Measurements from ENCODE around the gene PPP1CA.
A peak's percentile ranks its signal among the peaks of the same experiment; 100 is the strongest.

Gene PPP1CA

GRCh38 chr11:67367761-67368227 is 33.9 kb downstream of the PPP1CA start:
- DNase-seq, result no peak

- DNase-seq, result no peak
These were observed 34.5 kb downstream of the PPP1CA start for GRCh38 chr11:67366961-67367760.

GRCh38 chr11:67366546-67366945 is 35.1 kb downstream of the PPP1CA start:
- DNase-seq, result no peak

- DNase-seq, result no peak
These were observed 35.8 kb downstream of the PPP1CA start for GRCh38 chr11:67365736-67366444.

- no peak for DNase-seq
These were observed 36.6 kb downstream of the PPP1CA start for GRCh38 chr11:67364783-67365722.

- DNase-seq, result no peak
These were observed 37.5 kb downstream of the PPP1CA start for GRCh38 chr11:67364169-67364568.

GRCh38 chr11:67357831-67358670 is 43.6 kb downstream of the PPP1CA start:
- no peak for DNase-seq

GRCh38 chr11:67356864-67357561 is 44.6 kb downstream of the PPP1CA start:
- peak; percentile 75 to 85 for DNase-seq

- no peak for DNase-seq
These were observed 45.2 kb downstream of the PPP1CA start for GRCh38 chr11:67356387-67356863.

GRCh38 chr11:67355794-67356386 is 45.8 kb downstream of the PPP1CA start:
- no peak for DNase-seq

GRCh38 chr11:67355023-67355793 is 46.5 kb downstream of the PPP1CA start:
- DNase-seq, result no peak

GRCh38 chr11:67354075-67355022 is 47.3 kb downstream of the PPP1CA start:
- DNase-seq, result no peak

- peak; percentile 92 to 95 for DNase-seq
These were observed 48.2 kb downstream of the PPP1CA start, which contains the start of gene POLD4 for GRCh38 chr11:67353317-67354074. Gene POLD4, minus strand, starts transcription at chr11:67353546. Its CDS starts 147 bp downstream, at chr11:67353399.

- DNase-seq, result peak; percentile 45 to 63
These were observed 48.9 kb downstream of the PPP1CA start for GRCh38 chr11:67352546-67353316.

GRCh38 chr11:67351275-67352005 is 50.2 kb downstream of the PPP1CA start:
- DNase-seq, result peak; percentile 68 to 89

- DNase-seq, result no peak
These were observed 51.7 kb downstream of the PPP1CA start for GRCh38 chr11:67349928-67350465.
